HepG2 (cell line): ENCODE data around the gene PIP4K2C. TPM values are rescaled to one million over a fixed set of nuclear protein-coding genes. Genes with fewer than 3 reads are reported as not detected.

Experiments used
- DBP ChIP-seq: sonication (generic); formaldehyde crosslinking; IDR thresholded peaks from 2 replicates; pipeline ENCODE4 v1.4.0; 2020; ENCODE audit warnings: missing genetic modification reagents; ENCODE audit errors: not compliant biosample characterization
- E2F2 ChIP-seq: sonication (generic); formaldehyde crosslinking; IDR thresholded peaks from 2 replicates; pipeline ENCODE4 v1.4.0; 2020; ENCODE audit warnings: missing genetic modification reagents, borderline replicate concordance
- HDAC1 ChIP-seq: sonication (generic); formaldehyde crosslinking; IDR thresholded peaks from 2 replicates; pipeline ENCODE4 v1.5.1; 2020; ENCODE audit warnings: mild to moderate bottlenecking, missing genetic modification reagents
- HMGXB4 ChIP-seq, 2 experiments: sonication (generic) in 1 of 2; formaldehyde crosslinking in 1 of 2; IDR thresholded peaks; 2 replicates each; pipeline versions ENCODE4 v1.4.0 to v1.6.1; 2018 to 2020; ENCODE audit warnings: missing genetic modification reagents in 2 of 2, borderline replicate concordance in 1 of 2, low read depth in 1 of 2, mild to moderate bottlenecking in 1 of 2, missing biosample characterization in 1 of 2
- MBD4 ChIP-seq: IDR thresholded peaks from 2 replicates; pipeline ENCODE4 v1.6.1; 2012; ENCODE audit warnings: low read length, inconsistent platforms, borderline replicate concordance
- MTA1 ChIP-seq: sonication (generic); formaldehyde crosslinking; IDR thresholded peaks from 2 replicates; pipeline ENCODE4 v1.4.0; 2020; ENCODE audit warnings: missing genetic modification reagents, mild to moderate bottlenecking, borderline replicate concordance
- PHF21A ChIP-seq: sonication (generic); formaldehyde crosslinking; IDR thresholded peaks from 2 replicates; pipeline ENCODE4 v1.5.0; 2020; ENCODE audit warnings: mild to moderate bottlenecking, missing genetic modification reagents
- POLR2G ChIP-seq: fragments of 200-400 bp; formaldehyde crosslinking; IDR thresholded peaks from 2 replicates; pipeline ENCODE4 v1.6.1; 2018; ENCODE audit warnings: mild to moderate bottlenecking, low read depth, low read length, moderate library complexity
- RAD21 ChIP-seq: fragments of 450-650 bp; formaldehyde crosslinking; IDR thresholded peaks from 2 replicates; pipeline ENCODE4 v1.5.0; 2020; ENCODE audit warnings: mild to moderate bottlenecking
- RBFOX2 ChIP-seq: fragments of 200-400 bp; formaldehyde crosslinking; IDR thresholded peaks from 2 replicates; pipeline ENCODE4 v1.6.1; 2017; ENCODE audit warnings: low read depth, mild to moderate bottlenecking, low read length
- RCOR2 ChIP-seq: IDR thresholded peaks from 2 replicates; pipeline ENCODE4 v1.6.1; 2016; ENCODE audit warnings: missing biosample characterization, missing genetic modification reagents
- REXO4 ChIP-seq: sonication (generic); formaldehyde crosslinking; IDR thresholded peaks from 2 replicates; pipeline ENCODE4 v1.8.0; 2022; ENCODE audit warnings: missing genetic modification reagents, mild to moderate bottlenecking, borderline replicate concordance
- SAP130 ChIP-seq: IDR thresholded peaks from 2 replicates; pipeline ENCODE4 v1.6.1; 2016; ENCODE audit warnings: low read depth
- SP4 ChIP-seq: sonication (generic); formaldehyde crosslinking; IDR thresholded peaks from 2 replicates; pipeline ENCODE4 v1.8.1; 2023; ENCODE audit warnings: mild to moderate bottlenecking, missing genetic modification reagents
- THAP11 ChIP-seq: IDR thresholded peaks from 2 replicates; pipeline ENCODE4 v1.6.1; 2016; ENCODE audit warnings: missing biosample characterization, missing genetic modification reagents
- ZNF263 ChIP-seq: sonication (generic); formaldehyde crosslinking; IDR thresholded peaks from 2 replicates; pipeline ENCODE4 v1.4.0; 2020; ENCODE audit warnings: missing genetic modification reagents
- ZNF414 ChIP-seq: sonication (generic); formaldehyde crosslinking; IDR thresholded peaks from 2 replicates; pipeline ENCODE4 v1.5.0; 2020; ENCODE audit warnings: missing genetic modification reagents
- ZNF556 ChIP-seq: sonication (generic); formaldehyde crosslinking; IDR thresholded peaks from 2 replicates; pipeline ENCODE4 v1.4.0; 2020; ENCODE audit warnings: mild to moderate bottlenecking, missing genetic modification reagents, borderline replicate concordance
- ZNF572 ChIP-seq: sonication (generic); formaldehyde crosslinking; IDR thresholded peaks from 2 replicates; pipeline ENCODE4 v1.5.1; 2020; ENCODE audit warnings: mild to moderate bottlenecking, missing genetic modification reagents
- ZNF687 ChIP-seq: sonication (generic); formaldehyde crosslinking; IDR thresholded peaks from 2 replicates; pipeline ENCODE4 v1.5.1; 2020; ENCODE audit warnings: mild to moderate bottlenecking, missing genetic modification reagents, moderate library complexity
- ZNF777 ChIP-seq: sonication (generic); formaldehyde crosslinking; IDR thresholded peaks from 2 replicates; pipeline ENCODE4 v1.4.0; 2020; ENCODE audit warnings: missing genetic modification reagents
- polyA plus RNA-seq, 8 experiments: library from polyadenylated mRNA; depleted of rRNA in 3 of 8; stranded (reverse) in 7 of 8; unstranded in 1 of 8; fragments of >200 nt; fragmentation: Illumina TruSeq in 4 of 8; extraction: Trizol in 4 of 8; gene quantifications; 2 replicates each; pipeline versions ENCODE4 v1.2.1 to v1.2.3, GENCODE V29; 2011 to 2016; ENCODE audit warnings: low read depth in 4 of 8, missing spikeins in 1 of 8, mixed read lengths in 1 of 8; ENCODE audit not compliant: insufficient read depth in 1 of 8
- total RNA-seq, 5 experiments: library from RNA; depleted of rRNA; stranded (reverse); fragments of >200 nt; fragmentation: Illumina TruSeq; extraction: Trizol; gene quantifications; 2 replicates each; pipeline ENCODE4 v1.2.3, GENCODE V29; 2016; ENCODE audit warnings: low read depth in 1 of 5

PIP4K2C gene
- total and polyA plus RNA-seq, 2 of the 13 experiments (the other 11 are each of a cell fraction or from before 2014, with no cell fraction given) = 23.3 to 26.4 TPM

- TF ChIP-seq SAP130 (peak; percentile 60; the same call in 1 of the 2 replicates), ZNF414 (CRISPR knock-in tag) (0 out of 2 replicates have a peak, but pooled peaks have one; percentile 26), RBFOX2 (peak; percentile 56), DBP (CRISPR knock-in tag) (no peak), RCOR2 (no peak), REXO4 (CRISPR knock-in tag) (no peak), E2F2 (CRISPR knock-in tag) (no peak), SP4 (no peak), HDAC1 (CRISPR knock-in tag) (0 out of 2 replicates have a peak, but pooled peaks have one; percentile 26), ZNF556 (CRISPR knock-in tag) (no peak), ZNF263 (CRISPR knock-in tag) (0 out of 2 replicates have a peak, but pooled peaks have one; percentile 28), MTA1 (CRISPR knock-in tag) (no peak), ZNF687 (CRISPR knock-in tag) (peak; percentile 65), HMGXB4 (CRISPR knock-in tag; IDR thresholded peaks at IDR 0.05; ENCODE audit: borderline replicate concordance in 1 of 2, low read depth in 1 of 2) (peak in 1 of 2 experiments; percentile 41; a peak in 1 of 4 replicates), ZNF777 (peak; percentile 71), MBD4 (no peak), POLR2G (0 out of 2 replicates have a peak, but pooled peaks have one; percentile 32), THAP11 (peak; percentile 68), ZNF572 (no peak), RAD21 (CRISPR knock-in tag) (peak; percentile 50), PHF21A (CRISPR knock-in tag) (no peak)
Measured at GRCh38 chr12:57549909-57550640, 40.9 kb upstream of the PIP4K2C start, which contains the start of gene KIF5A (continued).
